ENCODE measurements around the gene CPAMD8.

The CPAMD8 gene

GRCh38 chr19:16872728-16873127 is 153.9 kb downstream of the CPAMD8 start:
- no peak for DNase-seq

- no peak for DNase-seq
These were observed 154.7 kb downstream of the CPAMD8 start for GRCh38 chr19:16871871-16872270.

GRCh38 chr19:16869331-16869972 is 157.2 kb downstream of the CPAMD8 start:
- DNase-seq: no peak

GRCh38 chr19:16868423-16869130 is 158.0 kb downstream of the CPAMD8 start:
- DNase-seq: no peak

- DNase-seq: no peak
These were observed 159.4 kb downstream of the CPAMD8 start for GRCh38 chr19:16867211-16867610.

- DNase-seq: no peak
These were observed 163.7 kb downstream of the CPAMD8 start for GRCh38 chr19:16862826-16863415.

- DNase-seq: no peak
These were observed 164.8 kb downstream of the CPAMD8 start for GRCh38 chr19:16861834-16862233.

- no peak for DNase-seq
These were observed 165.6 kb downstream of the CPAMD8 start for GRCh38 chr19:16861011-16861410.

GRCh38 chr19:16860118-16860517 is 166.5 kb downstream of the CPAMD8 start:
- DNase-seq: no peak

- no peak for DNase-seq
These were observed 167.0 kb downstream of the CPAMD8 start for GRCh38 chr19:16859626-16860025.

- no peak for DNase-seq
These were observed 170.5 kb downstream of the CPAMD8 start for GRCh38 chr19:16856091-16856490.

GRCh38 chr19:16853066-16853465 is 173.5 kb downstream of the CPAMD8 start:
- DNase-seq: no peak

- DNase-seq: peak; percentile 58
These were observed 175.4 kb downstream of the CPAMD8 start for GRCh38 chr19:16851031-16851712.

GRCh38 chr19:16850133-16850532 is 176.5 kb downstream of the CPAMD8 start:
- peak; percentile 46 for DNase-seq

- DNase-seq: no peak
These were observed 177.4 kb downstream of the CPAMD8 start for GRCh38 chr19:16849168-16849567.

GRCh38 chr19:16847430-16847829 is 179.2 kb downstream of the CPAMD8 start:
- DNase-seq: no peak

GRCh38 chr19:16846901-16847300 is 179.7 kb downstream of the CPAMD8 start:
- DNase-seq: no peak

Measured in fibroblast of skin of right biceps (primary cell).